HepG2 (cell line): ENCODE results near the gene ZSWIM6. TPM values are rescaled to one million over a fixed set of nuclear protein-coding genes. Genes with fewer than 3 reads are reported as not detected.

Source experiments
- ATAC-seq: fragments of 200-7000 bp; cut with Tn5 transposase; 3 replicates; pipeline ENCODE4 v1.9.1; 2020; ENCODE audit warnings: mild to moderate bottlenecking, moderate library complexity
- BruUV-seq: library from RNA; stranded (reverse); fragments of 400-500 nt; replicated peaks from 2 replicates; lab custom pipeline; 2021; lab: Mats Ljungman, UMichigan
- CTCF ChIA-PET: fragments of 300-600 bp; formaldehyde crosslinking; extraction: SDS; loops from one replicate; lab custom pipeline; 2021; ENCODE audit warnings: low total read pairs, inconsistent platforms, low intra/inter-chr PET ratio; lab: Yijun Ruan, JAX
- POLR2A ChIA-PET: fragments of 350-600 bp; sonication (Branson Sonifier 250); formaldehyde crosslinking; loops from one replicate; lab custom pipeline; 2020; ENCODE audit warnings: antibody characterized with exemption, inconsistent platforms; lab: Yijun Ruan, JAX
- DNase-seq: peaks from one replicate; pipeline ENCODE4 v3.0.0-alpha.2; 2015; ENCODE audit warnings: low spot score
- FAIRE-seq: peaks from 3 replicates; lab custom pipeline; 2011; peaks lifted over from hg19 to GRCh38; lab: Jason Lieb, UNC
- H2AFZ ChIP-seq: one replicate; pipeline ENCODE4 v1.6.1; 2011; ENCODE audit warnings: low read length, inconsistent platforms
- H3K27ac ChIP-seq: fragments of 300-600 bp; 3 replicates; pipeline ENCODE4 v1.8.0; 2011; ENCODE audit warnings: mixed run types, mild to moderate bottlenecking, mixed read lengths, low read length, inconsistent platforms; ENCODE audit not compliant: insufficient read depth; ENCODE audit errors: extremely low read length
- H3K27me3 ChIP-seq, 2 experiments: fragments of 200-600 bp in 1 of 2; 2 replicates in 1 of 2; 3 replicates in 1 of 2; pipeline versions ENCODE4 v1.6.0 to v1.8.0; 2011; ENCODE audit warnings: low read length in 2 of 2, mild to moderate bottlenecking in 2 of 2, moderate library complexity in 2 of 2, inconsistent platforms in 1 of 2; ENCODE audit not compliant: insufficient read depth in 2 of 2, control insufficient read depth in 1 of 2
- H3K36me3 ChIP-seq, 2 experiments: fragments of 200-600 bp in 1 of 2; replicated peaks in 1 of 2; 2 replicates in 1 of 2; 3 replicates in 1 of 2; pipeline versions ENCODE4 v1.5.1 to v1.8.0; 2011; ENCODE audit warnings: low read length in 2 of 2, inconsistent platforms in 1 of 2; ENCODE audit not compliant: insufficient read depth in 2 of 2, control insufficient read depth in 1 of 2
- H3K4me1 ChIP-seq: 2 replicates; pipeline ENCODE4 v1.5.1; 2012; ENCODE audit warnings: low read length, inconsistent platforms; ENCODE audit not compliant: insufficient read depth
- H3K4me2 ChIP-seq: 2 replicates; pipeline ENCODE4 v1.6.0; 2011; ENCODE audit warnings: low read depth, low read length, inconsistent platforms
- H3K4me3 ChIP-seq, 3 experiments: fragments of 200-600 bp in 1 of 3; sonication (generic), shearing (Covaris generic) in 1 of 3; replicated peaks in 1 of 3; 2 replicates each; pipeline ENCODE4 v1.5.1; 2011 to 2016; ENCODE audit warnings: low read length in 3 of 3, inconsistent platforms in 2 of 3, low read depth in 2 of 3, mild to moderate bottlenecking in 2 of 3, control low read depth in 1 of 3, mixed read lengths in 1 of 3; ENCODE audit not compliant: insufficient read depth in 1 of 3
- H3K79me2 ChIP-seq: one replicate; pipeline ENCODE4 v1.6.1; 2011; ENCODE audit warnings: low read length, inconsistent platforms; ENCODE audit not compliant: insufficient read depth
- H3K9ac ChIP-seq: 2 replicates; pipeline ENCODE4 v1.6.0; 2011; ENCODE audit warnings: mild to moderate bottlenecking, low read depth, low read length, inconsistent platforms; ENCODE audit not compliant: insufficient read depth
- H3K9me3 ChIP-seq: 2 replicates; pipeline ENCODE4 v1.5.1; 2012; ENCODE audit warnings: mild to moderate bottlenecking, low read length
- H4K20me1 ChIP-seq: 2 replicates; pipeline ENCODE4 v1.6.0; 2011; ENCODE audit warnings: inconsistent platforms, mild to moderate bottlenecking, low read length, moderate library complexity; ENCODE audit not compliant: insufficient read depth
- BHLHE40 ChIP-seq: IDR thresholded peaks from 2 replicates; pipeline ENCODE4 v1.6.1; 2011; ENCODE audit warnings: low read length, improper control_type of control experiment
- GLMP ChIP-seq: sonication (generic); formaldehyde crosslinking; IDR thresholded peaks from 2 replicates; pipeline ENCODE4 v1.9.0; 2021; ENCODE audit warnings: missing genetic modification reagents, mild to moderate bottlenecking, borderline replicate concordance
- HNRNPL ChIP-seq: fragments of 200-400 bp; formaldehyde crosslinking; IDR thresholded peaks from 2 replicates; pipeline ENCODE4 v1.6.1; 2017; ENCODE audit warnings: mild to moderate bottlenecking, low read depth, low read length
- KDM5B ChIP-seq: sonication (generic); formaldehyde crosslinking; IDR thresholded peaks from 2 replicates; pipeline ENCODE4 v1.4.0; 2020; ENCODE audit warnings: missing genetic modification reagents, mild to moderate bottlenecking, borderline replicate concordance
- KMT2B ChIP-seq: IDR thresholded peaks from 2 replicates; pipeline ENCODE4 v1.6.1; 2016; ENCODE audit warnings: missing genetic modification reagents, missing compliant biosample characterization
- RFXAP ChIP-seq: sonication (generic); formaldehyde crosslinking; IDR thresholded peaks from 2 replicates; pipeline ENCODE4 v1.4.0; 2020; ENCODE audit warnings: missing genetic modification reagents, borderline replicate concordance
- ZBTB44 ChIP-seq: sonication (generic); formaldehyde crosslinking; IDR thresholded peaks from 2 replicates; pipeline ENCODE4 v1.4.0; 2020; ENCODE audit warnings: missing genetic modification reagents
- ZNF234 ChIP-seq: sonication (generic); formaldehyde crosslinking; conservative IDR thresholded peaks from 2 replicates; pipeline ENCODE4 v1.5.1; 2020; ENCODE audit warnings: mild to moderate bottlenecking, missing genetic modification reagents
- ZNF530 ChIP-seq: sonication (generic); formaldehyde crosslinking; IDR thresholded peaks from 2 replicates; pipeline ENCODE4 v1.5.0; 2020; ENCODE audit warnings: low read depth, mild to moderate bottlenecking, missing genetic modification reagents
- ZNF598 ChIP-seq: sonication (generic); formaldehyde crosslinking; IDR thresholded peaks from 2 replicates; pipeline ENCODE4 v1.5.1; 2020; ENCODE audit warnings: mild to moderate bottlenecking, missing genetic modification reagents, borderline replicate concordance
- ZNF619 ChIP-seq: sonication (generic); formaldehyde crosslinking; IDR thresholded peaks from 2 replicates; pipeline ENCODE4 v1.4.0; 2020; ENCODE audit warnings: mild to moderate bottlenecking, missing genetic modification reagents
- WGBS: methylation state at CpG from one replicate; pipeline ENCODE4 v1.1.6; 2017; ENCODE audit warnings: low lambda C conversion rate; 5-methylcytosine and 5-hydroxymethylcytosine counted together
- in situ Hi-C: cut with HindIII; loops from 2 replicates; pipeline ENCODE4 v1.10.0; 2017; ENCODE audit warnings: low pct_unique_long_range_greater_than_20kb; ENCODE audit not compliant: extremely low pct_ligation_motif_present
- intact Hi-C: fragments of 100-400 bp; cut with micrococcal nuclease; formaldehyde crosslinking; loops from one replicate; pipeline ENCODE4 v1.10.0; 2022; ENCODE audit not compliant: unreplicated experiment
- polyA plus RNA-seq, 8 experiments: library from polyadenylated mRNA; depleted of rRNA in 3 of 8; stranded (reverse) in 7 of 8; unstranded in 1 of 8; fragments of >200 nt; fragmentation: Illumina TruSeq in 4 of 8; extraction: Trizol in 4 of 8; gene quantifications; 2 replicates each; pipeline versions ENCODE4 v1.2.1 to v1.2.3, GENCODE V29; 2011 to 2016; ENCODE audit warnings: low read depth in 4 of 8, missing spikeins in 1 of 8, mixed read lengths in 1 of 8; ENCODE audit not compliant: insufficient read depth in 1 of 8
- total RNA-seq, 5 experiments: library from RNA; depleted of rRNA; stranded (reverse); fragments of >200 nt; fragmentation: Illumina TruSeq; extraction: Trizol; gene quantifications; 2 replicates each; pipeline ENCODE4 v1.2.3, GENCODE V29; 2016; ENCODE audit warnings: low read depth in 1 of 5
- TF ChIP-seq, protein P1 (sequence below): IDR thresholded peaks from 2 replicates; pipeline ENCODE4 v1.6.1; 2016; ENCODE audit warnings: mild to moderate bottlenecking
- TF ChIP-seq, protein P2 (sequence below), 2 experiments: fragments of 450-650 bp in 1 of 2; sonication (generic) in 1 of 2; formaldehyde crosslinking; IDR thresholded peaks; 2 replicates each; pipeline versions ENCODE4 v1.5.0 to v1.8.0; 2020 to 2022; ENCODE audit warnings: mild to moderate bottlenecking in 1 of 2, missing genetic modification reagents in 1 of 2

The ZSWIM6 gene
- total and polyA plus RNA-seq, 2 of the 13 experiments (the other 11 are each of a cell fraction or from before 2014, with no cell fraction given), result 0.82 to 1.9 TPM

DNA sequence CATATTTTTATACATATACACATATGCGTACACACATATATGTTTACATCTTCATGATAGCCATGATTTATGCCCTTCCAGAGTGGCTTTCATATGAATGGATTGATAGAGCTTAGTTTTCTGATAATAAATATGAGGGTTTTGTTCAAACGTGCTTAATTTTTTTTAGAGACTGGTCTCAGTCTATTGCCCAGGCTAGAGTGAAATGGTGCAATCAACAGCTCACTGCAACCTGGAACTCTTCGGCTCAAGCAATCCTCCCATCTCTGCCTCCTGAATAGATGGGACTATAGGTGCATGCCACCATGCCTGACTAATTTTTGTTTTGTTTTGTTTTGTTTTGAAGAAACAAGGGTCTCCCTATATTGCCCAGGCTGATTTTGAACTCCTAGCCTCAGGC is 48.6 kb upstream of the ZSWIM6 start:
- intact Hi-C loops, result no loop called here
- POLR2A ChIA-PET, result no interaction called here
- Histone ChIP-seq H3K79me2 (no peaks in the 10 kb centered on the region), H3K9me3 (no peaks in the 10 kb centered on the region), H3K27me3 (no peaks in the 10 kb centered on the region)
- TF ChIP-seq KDM5B (CRISPR knock-in tag) (no peak), BHLHE40 (no peak), ZNF234 (CRISPR knock-in tag) (no peak), HNRNPL (no peak), KMT2B (CRISPR knock-in tag) (no peak), ZBTB44 (CRISPR knock-in tag) (no peak), RFXAP (no peak), ZNF530 (no peak), ZNF598 (CRISPR knock-in tag) (no peak), ZNF619 (no peak), GLMP (CRISPR knock-in tag) (no peak)
- TF ChIP-seq, protein P1, sequence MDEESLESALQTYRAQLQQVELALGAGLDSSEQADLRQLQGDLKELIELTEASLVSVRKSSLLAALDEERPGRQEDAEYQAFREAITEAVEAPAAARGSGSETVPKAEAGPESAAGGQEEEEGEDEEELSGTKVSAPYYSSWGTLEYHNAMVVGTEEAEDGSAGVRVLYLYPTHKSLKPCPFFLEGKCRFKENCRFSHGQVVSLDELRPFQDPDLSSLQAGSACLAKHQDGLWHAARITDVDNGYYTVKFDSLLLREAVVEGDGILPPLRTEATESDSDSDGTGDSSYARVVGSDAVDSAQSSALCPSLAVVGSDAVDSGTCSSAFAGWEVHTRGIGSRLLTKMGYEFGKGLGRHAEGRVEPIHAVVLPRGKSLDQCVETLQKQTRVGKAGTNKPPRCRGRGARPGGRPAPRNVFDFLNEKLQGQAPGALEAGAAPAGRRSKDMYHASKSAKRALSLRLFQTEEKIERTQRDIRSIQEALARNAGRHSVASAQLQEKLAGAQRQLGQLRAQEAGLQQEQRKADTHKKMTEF (CRISPR knock-in tag), result no peak
- TF ChIP-seq, protein P2, sequence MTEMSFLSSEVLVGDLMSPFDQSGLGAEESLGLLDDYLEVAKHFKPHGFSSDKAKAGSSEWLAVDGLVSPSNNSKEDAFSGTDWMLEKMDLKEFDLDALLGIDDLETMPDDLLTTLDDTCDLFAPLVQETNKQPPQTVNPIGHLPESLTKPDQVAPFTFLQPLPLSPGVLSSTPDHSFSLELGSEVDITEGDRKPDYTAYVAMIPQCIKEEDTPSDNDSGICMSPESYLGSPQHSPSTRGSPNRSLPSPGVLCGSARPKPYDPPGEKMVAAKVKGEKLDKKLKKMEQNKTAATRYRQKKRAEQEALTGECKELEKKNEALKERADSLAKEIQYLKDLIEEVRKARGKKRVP (CRISPR knock-in tag; IDR thresholded peaks at IDR 0.05), result no peak
- TF ChIP-seq, all 625 proteins: peak for 0
- in situ Hi-C loops, result no loop called here
- no peak overlapping the region for H3K4me2 ChIP-seq
- no peaks in the 10 kb centered on the region for H3K36me3 ChIP-seq
- no peak overlapping the region for H3K27ac ChIP-seq
- ATAC-seq (no peak), FAIRE-seq (no peak), DNase-seq (no peak)
- H3K4me3 ChIP-seq, result no peak overlapping the region
- H4K20me1 ChIP-seq, result no peaks in the 10 kb centered on the region
- peaks cover 6% of the 10 kb centered on the region; the same call in 1 of the 2 replicates for H3K4me1 ChIP-seq
- no peak overlapping the region for H3K9ac ChIP-seq
- CTCF ChIA-PET, result no interaction called here
- H2AFZ ChIP-seq, result no peak overlapping the region
- 36% methylated on average over 3 of the region's 3 CpGs for WGBS
- no TSS peak for BruUV-seq
